Measurements from ENCODE around the gene KRT26.

GRCh38 chr17:40753804-40754203 lies 18.2 kb downstream of the KRT26 start:
- TF ChIP-seq, protein P1, sequence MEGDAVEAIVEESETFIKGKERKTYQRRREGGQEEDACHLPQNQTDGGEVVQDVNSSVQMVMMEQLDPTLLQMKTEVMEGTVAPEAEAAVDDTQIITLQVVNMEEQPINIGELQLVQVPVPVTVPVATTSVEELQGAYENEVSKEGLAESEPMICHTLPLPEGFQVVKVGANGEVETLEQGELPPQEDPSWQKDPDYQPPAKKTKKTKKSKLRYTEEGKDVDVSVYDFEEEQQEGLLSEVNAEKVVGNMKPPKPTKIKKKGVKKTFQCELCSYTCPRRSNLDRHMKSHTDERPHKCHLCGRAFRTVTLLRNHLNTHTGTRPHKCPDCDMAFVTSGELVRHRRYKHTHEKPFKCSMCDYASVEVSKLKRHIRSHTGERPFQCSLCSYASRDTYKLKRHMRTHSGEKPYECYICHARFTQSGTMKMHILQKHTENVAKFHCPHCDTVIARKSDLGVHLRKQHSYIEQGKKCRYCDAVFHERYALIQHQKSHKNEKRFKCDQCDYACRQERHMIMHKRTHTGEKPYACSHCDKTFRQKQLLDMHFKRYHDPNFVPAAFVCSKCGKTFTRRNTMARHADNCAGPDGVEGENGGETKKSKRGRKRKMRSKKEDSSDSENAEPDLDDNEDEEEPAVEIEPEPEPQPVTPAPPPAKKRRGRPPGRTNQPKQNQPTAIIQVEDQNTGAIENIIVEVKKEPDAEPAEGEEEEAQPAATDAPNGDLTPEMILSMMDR (conservative IDR thresholded peaks at IDR 0.05 in 1 of 2, IDR thresholded peaks at IDR 0.05 in 1 of 2; ENCODE audit: low read depth in 1 of 2, low read length in 2 of 2): no peak
- TF ChIP-seq EZH2 (IDR thresholded peaks at IDR 0.05; ENCODE audit: low read length, missing control alignments): no peak

Data from fibroblast of lung (primary cell).